COLO668 (cell line): ENCODE data around the gene HCFC1R1.
"Not testable (repeated sequence)": the region's sequence is repeated elsewhere in the genome, so short reads cannot be mapped to it uniquely, and the experiment has no call there.

Experiments used
- DNase-seq: peaks from one replicate; lab custom pipeline; 2025; ENCODE audit not compliant: unreplicated experiment; lab: John Stamatoyannopoulos, UW

Gene HCFC1R1

GRCh38 chr16:3023669-3024478 lies at the start of gene HCFC1R1, which contains the start of gene THOC6:
Gene HCFC1R1 (minus strand): TSS chr16:3023942. CDS start chr16:3023941, 1 bp downstream.
Gene THOC6 (plus strand): TSS chr16:3024035. CDS start chr16:3024327, 292 bp downstream.
- peak; percentile 98 for DNase-seq

GRCh38 chr16:3073448-3073847 lies 49.7 kb upstream of the HCFC1R1 start:
- DNase-seq: no peak

- not testable (repeated sequence) for DNase-seq
Measured at GRCh38 chr16:3072576-3073263, 49.0 kb upstream of the HCFC1R1 start.

GRCh38 chr16:3072148-3072547 lies 48.4 kb upstream of the HCFC1R1 start:
- not testable (repeated sequence) for DNase-seq

- DNase-seq: no peak
Measured at GRCh38 chr16:3071655-3072054, 47.9 kb upstream of the HCFC1R1 start.

- no peak for DNase-seq
Measured at GRCh38 chr16:3070608-3071111, 46.9 kb upstream of the HCFC1R1 start.

- DNase-seq: not testable (repeated sequence)
Measured at GRCh38 chr16:3069146-3069545, 45.4 kb upstream of the HCFC1R1 start.

- DNase-seq: no peak
Measured at GRCh38 chr16:3068487-3068886, 44.7 kb upstream of the HCFC1R1 start.

- no peak for DNase-seq
Measured at GRCh38 chr16:3066440-3066748, 42.7 kb upstream of the HCFC1R1 start.

GRCh38 chr16:3065742-3066439 lies 42.1 kb upstream of the HCFC1R1 start:
- DNase-seq: peak; percentile 13

GRCh38 chr16:3065069-3065741 lies 41.5 kb upstream of the HCFC1R1 start, which contains the start of gene IL32:
Gene IL32 (plus strand): TSS chr16:3065640. CDS start chr16:3065812, 172 bp downstream.
- DNase-seq: peak; percentile 61

- DNase-seq: no peak
Measured at GRCh38 chr16:3063625-3064386, 40.1 kb upstream of the HCFC1R1 start.

GRCh38 chr16:3062553-3062952 lies 38.8 kb upstream of the HCFC1R1 start:
- DNase-seq: no peak

GRCh38 chr16:3060339-3061127 lies 36.8 kb upstream of the HCFC1R1 start:
- no peak for DNase-seq

GRCh38 chr16:3059723-3060242 lies 36.0 kb upstream of the HCFC1R1 start:
- DNase-seq: no peak

GRCh38 chr16:3059041-3059722 lies 35.4 kb upstream of the HCFC1R1 start:
- DNase-seq: peak; percentile 90

GRCh38 chr16:3058139-3059030 lies 34.6 kb upstream of the HCFC1R1 start:
- DNase-seq: peak; percentile 31
